VCaP (cell line): ENCODE measurements around the gene KLHL3.

Experiments used
- H3K27ac ChIP-seq: fragments of 450-650 bp; 2 replicates; pipeline ENCODE4 v1.5.1; 2017
- CTCF ChIP-seq: fragments of 450-650 bp; conservative IDR thresholded peaks from 2 replicates; pipeline ENCODE4 v1.5.1; 2017; ENCODE audit warnings: mild to moderate bottlenecking, moderate library complexity

The KLHL3 gene

GRCh38 chr5:137693307-137693950 is 42.5 kb downstream of the KLHL3 start:
- H3K27ac ChIP-seq: no peak overlapping the region
- TF ChIP-seq CTCF: no peak

GRCh38 chr5:137689306-137689705 is 46.6 kb downstream of the KLHL3 start:
- no peak for TF ChIP-seq CTCF
- no peak overlapping the region for H3K27ac ChIP-seq

GRCh38 chr5:137688210-137688840 is 47.6 kb downstream of the KLHL3 start:
- TF ChIP-seq CTCF: no peak

GRCh38 chr5:137684761-137685160 is 51.1 kb downstream of the KLHL3 start:
- H3K27ac ChIP-seq: no peak overlapping the region
- no peak for TF ChIP-seq CTCF

More at GRCh38 chr5:137688210-137688840, 47.6 kb downstream of the KLHL3 start:
- H3K27ac ChIP-seq: no peak overlapping the region

GRCh38 chr5:137681191-137681590 is 54.7 kb downstream of the KLHL3 start:
- H3K27ac ChIP-seq: no peak overlapping the region
- TF ChIP-seq CTCF: no peak

GRCh38 chr5:137679910-137680309 is 56.0 kb downstream of the KLHL3 start:
- no peak overlapping the region for H3K27ac ChIP-seq
- no peak for TF ChIP-seq CTCF

- TF ChIP-seq CTCF: no peak
- no peak overlapping the region for H3K27ac ChIP-seq
These were observed 56.7 kb downstream of the KLHL3 start for GRCh38 chr5:137679195-137679594.
